SW480 (cell line): ENCODE measurements around the gene DDX3Y.

ENCODE experiments used
- DNase-seq: peaks from one replicate; pipeline ENCODE4 v3.0.0-alpha.2; 2016; ENCODE audit warnings: low spot score

DDX3Y gene

DNA sequence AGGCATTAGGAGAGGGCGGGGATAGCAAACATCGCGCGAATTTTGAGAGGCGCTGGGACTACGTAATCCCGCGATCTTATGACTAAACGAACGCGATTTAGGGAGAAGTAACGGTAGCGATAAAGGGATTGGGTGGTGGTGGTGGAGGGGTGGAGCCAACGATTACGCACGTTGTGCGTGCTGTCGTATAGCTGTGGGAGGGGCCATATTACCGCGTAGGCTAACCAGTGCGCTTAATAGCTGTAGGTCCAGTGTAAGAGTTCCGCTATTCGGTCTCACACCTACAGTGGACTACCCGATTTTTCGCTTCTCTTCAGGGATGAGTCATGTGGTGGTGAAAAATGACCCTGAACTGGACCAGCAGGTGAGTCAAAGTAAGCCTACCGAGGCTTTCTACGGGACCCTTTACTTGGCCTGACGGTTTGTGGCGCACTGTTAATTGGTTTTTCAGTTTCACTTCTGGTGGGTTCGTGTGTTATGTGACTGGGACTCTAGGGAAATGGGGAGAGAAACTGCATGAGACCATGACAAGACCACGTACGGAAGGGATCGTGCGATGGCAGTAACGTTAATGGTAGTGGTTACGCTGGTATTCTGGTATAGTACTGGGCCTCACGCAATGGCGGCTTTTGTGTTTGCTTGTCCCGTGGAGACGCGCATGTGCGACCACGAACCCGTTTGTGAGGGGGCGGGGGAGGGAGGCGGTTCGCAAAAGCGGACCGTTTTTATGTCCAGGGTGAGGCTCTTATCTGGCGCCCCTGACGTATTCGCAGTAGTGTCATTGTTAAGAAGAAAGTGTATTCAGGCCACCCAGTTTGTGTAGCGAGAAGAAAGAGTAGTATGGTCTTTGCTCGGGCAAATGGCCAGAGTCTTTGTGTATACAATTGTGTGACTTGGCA, at the start of gene DDX3Y:
Gene DDX3Y, plus strand, starts transcription at position 251 of the 899 bp plus-strand sequence. Its CDS starts 69 bp downstream, at position 320.
- no peak for DNase-seq

GRCh38 chrY:12855791-12856275, 48.8 kb upstream of the DDX3Y start:
- DNase-seq: no peak

DNA sequence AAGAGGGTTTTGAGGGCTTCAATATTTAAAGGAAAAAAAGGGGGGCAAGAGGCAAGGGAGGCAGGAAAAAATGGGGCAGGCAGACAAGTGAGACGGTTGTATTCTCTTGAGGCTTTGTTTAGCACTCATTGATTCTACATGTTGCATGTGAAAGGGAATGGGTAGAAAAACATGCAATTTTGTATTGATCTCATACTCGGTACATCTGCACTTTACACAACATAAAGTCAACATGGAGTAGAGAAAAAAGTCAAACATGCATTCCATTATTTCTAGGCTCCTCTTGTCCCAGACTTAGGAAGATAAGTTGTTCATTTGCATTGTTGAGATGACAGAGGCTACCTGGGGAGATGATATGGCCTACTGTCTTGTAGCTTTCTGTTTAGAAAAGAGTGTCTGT, 36.7 kb upstream of the DDX3Y start:
- DNase-seq: no peak

- no peak for DNase-seq
These were observed 7.7 kb upstream of the DDX3Y start for GRCh38 chrY:12896973-12897372.

- no peak for DNase-seq
These were observed 6.1 kb upstream of the DDX3Y start for GRCh38 chrY:12898604-12899003.

- DNase-seq: no peak
These were observed 827 bp downstream of the DDX3Y start for GRCh38 chrY:12905517-12905872.

DNA sequence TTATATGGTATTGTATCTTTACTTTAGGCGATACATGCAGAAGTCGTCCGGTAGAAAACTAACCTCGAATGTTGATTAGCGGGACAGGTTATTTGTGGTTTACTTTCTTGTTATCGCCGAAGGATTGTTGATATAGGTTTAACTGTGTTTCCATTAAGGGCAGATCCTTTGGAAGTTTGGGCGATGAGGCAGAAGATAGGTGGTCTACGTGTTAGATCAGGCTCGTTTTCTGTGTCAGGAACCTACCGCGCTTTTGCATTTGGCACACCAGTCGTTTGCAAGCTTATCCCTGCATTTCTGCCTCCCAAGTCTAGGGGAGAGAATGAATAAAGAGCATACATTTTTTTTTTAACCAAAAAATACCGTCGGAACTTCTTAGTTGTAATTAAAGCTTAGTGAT, 1.2 kb downstream of the DDX3Y start:
- no peak for DNase-seq

GRCh38 chrY:12913541-12913940, 8.9 kb downstream of the DDX3Y start:
- DNase-seq: no peak

- no peak for DNase-seq
These were observed 23.4 kb downstream of the DDX3Y start for GRCh38 chrY:12928043-12928442.

- no peak for DNase-seq
These were observed 37.3 kb downstream of the DDX3Y start for GRCh38 chrY:12941725-12942687.
